Liver (tissue), 9 donors: Measurements from ENCODE around the gene AGPAT3. TPM values are rescaled to one million over a fixed set of nuclear protein-coding genes. Genes with fewer than 3 reads are reported as not detected.

Experiments
- DNase-seq: peaks from one replicate; pipeline ENCODE4 v3.0.0-alpha.2; 2017; ENCODE audit warnings: low spot score
- H3K27ac ChIP-seq, 2 donors: one replicate each; pipeline ENCODE4 v1.7.0; 2013; ENCODE audit warnings: inconsistent platforms in 2 of 2, low read length in 2 of 2, control low read depth in 1 of 2, low read depth in 1 of 2, mild to moderate bottlenecking in 1 of 2
- H3K27me3 ChIP-seq, 4 donors: one replicate each; pipeline versions ENCODE4 v1.6.1 to v1.7.0; 2013; ENCODE audit warnings: low read length in 3 of 4, inconsistent platforms in 1 of 4, mild to moderate bottlenecking in 1 of 4, moderate library complexity in 1 of 4; ENCODE audit not compliant: control insufficient read depth in 4 of 4, insufficient read depth in 4 of 4
- H3K36me3 ChIP-seq, 4 donors: one replicate each; pipeline versions ENCODE4 v1.6.1 to v1.7.0; 2013; ENCODE audit warnings: low read length in 3 of 4, mild to moderate bottlenecking in 3 of 4, low read depth in 1 of 4, moderate library complexity in 1 of 4; ENCODE audit not compliant: control insufficient read depth in 4 of 4, insufficient read depth in 3 of 4
- H3K4me1 ChIP-seq, 4 donors: one replicate each; pipeline versions ENCODE4 v1.6.1 to v1.7.0; 2013; ENCODE audit warnings: low read length in 3 of 4, mild to moderate bottlenecking in 3 of 4, moderate library complexity in 1 of 4; ENCODE audit not compliant: control insufficient read depth in 4 of 4, insufficient read depth in 4 of 4
- H3K4me3 ChIP-seq, 3 donors: one replicate each; pipeline versions ENCODE4 v1.6.1 to v1.7.0; 2013; ENCODE audit warnings: low read length in 3 of 3, control low read depth in 1 of 3, low read depth in 1 of 3, mild to moderate bottlenecking in 1 of 3
- H3K9ac ChIP-seq, 2 donors: one replicate each; pipeline ENCODE4 v1.7.0; 2013; ENCODE audit warnings: low read length in 2 of 2, mild to moderate bottlenecking in 2 of 2, moderate library complexity in 2 of 2, control low read depth in 1 of 2, low read depth in 1 of 2
- H3K9me3 ChIP-seq, 4 donors: one replicate each; pipeline versions ENCODE4 v1.6.1 to v1.7.0; 2013; ENCODE audit warnings: low read length in 3 of 4; ENCODE audit not compliant: control insufficient read depth in 4 of 4
- FOXA1 ChIP-seq: IDR thresholded peaks from 2 replicates; pipeline ENCODE4 v1.6.1; 2016; ENCODE audit warnings: antibody characterized with exemption
- FOXA2 ChIP-seq: IDR thresholded peaks from 2 replicates; pipeline ENCODE4 v1.6.1; 2016; ENCODE audit warnings: antibody characterized with exemption
- HNF4A ChIP-seq, 2 donors: conservative IDR thresholded peaks; 2 replicates each; pipeline ENCODE4 v1.6.1; 2016; ENCODE audit warnings: antibody characterized with exemption in 2 of 2, mild to moderate bottlenecking in 2 of 2
- HNF4G ChIP-seq: IDR thresholded peaks from 2 replicates; pipeline ENCODE4 v1.6.1; 2016; ENCODE audit warnings: antibody characterized with exemption
- JUND ChIP-seq, 2 donors: IDR thresholded peaks; 2 replicates each; pipeline ENCODE4 v1.6.1; 2016; ENCODE audit warnings: antibody characterized with exemption in 2 of 2
- NR2F2 ChIP-seq: IDR thresholded peaks from 2 replicates; pipeline ENCODE4 v1.6.1; 2016; ENCODE audit warnings: antibody characterized with exemption
- RAD21 ChIP-seq, 2 donors: IDR thresholded peaks; 2 replicates each; pipeline ENCODE4 v1.6.1; 2016; ENCODE audit warnings: antibody characterized with exemption in 2 of 2, mild to moderate bottlenecking in 2 of 2
- RXRA ChIP-seq, 2 donors: IDR thresholded peaks; 2 replicates each; pipeline ENCODE4 v1.6.1; 2017 to 2018; ENCODE audit warnings: antibody characterized with exemption in 2 of 2, mild to moderate bottlenecking in 1 of 2
- SP1 ChIP-seq: IDR thresholded peaks from 2 replicates; pipeline ENCODE4 v1.6.1; 2018; ENCODE audit warnings: antibody characterized with exemption, mild to moderate bottlenecking
- TAF1 ChIP-seq: conservative IDR thresholded peaks from 2 replicates; pipeline ENCODE4 v1.6.1; 2016; ENCODE audit warnings: antibody characterized with exemption, mild to moderate bottlenecking
- YY1 ChIP-seq: IDR thresholded peaks from 2 replicates; pipeline ENCODE4 v1.6.1; 2016; ENCODE audit warnings: antibody characterized with exemption, mild to moderate bottlenecking
- WGBS: extraction: QIAGEN DNeasy Blood & Tissue Kit; methylation state at CpG from one replicate; pipeline ENCODE4 v1.1.7; 2013; 5-methylcytosine and 5-hydroxymethylcytosine counted together
- polyA plus RNA-seq, 2 donors: library from polyadenylated mRNA; stranded (reverse) in 1 of 2; unstranded in 1 of 2; fragments of 200-250 nt in 1 of 2; fragments of >200 nt in 1 of 2; fragmentation: Nextera tagmentation in 1 of 2; extraction: Ambion mirVana in 1 of 2; gene quantifications; one replicate each; pipeline versions ENCODE4 v1.2.1 to v1.2.3, GENCODE V29; 2013 to 2015
- total RNA-seq, 2 donors: library from RNA; depleted of rRNA; stranded (reverse); fragments of >200 nt; gene quantifications; one replicate each; pipeline ENCODE4 v1.2.3, GENCODE V29; 2014
- TF ChIP-seq, protein P1 (sequence below): fragments of 150-350 bp; IDR thresholded peaks from 2 replicates; pipeline ENCODE4 v1.5.1; 2017; ENCODE audit warnings: improper control_type of control experiment, low read depth, low read length; ENCODE audit not compliant: missing input control
- TF ChIP-seq, protein P2 (sequence below): IDR thresholded peaks from 2 replicates; pipeline ENCODE4 v1.6.1; 2016; ENCODE audit warnings: antibody characterized with exemption
- TF ChIP-seq, protein P3 (sequence below): IDR thresholded peaks from 2 replicates; pipeline ENCODE4 v1.6.1; 2016; ENCODE audit warnings: antibody characterized with exemption
- TF ChIP-seq, protein P4 (sequence below): IDR thresholded peaks from 2 replicates; pipeline ENCODE4 v1.6.1; 2016; ENCODE audit warnings: antibody characterized with exemption
- donor health status: healthy.
- donor health status: healthy.
- donor health status: healthy.
- donor health status: healthy.
- donor health status: healthy.

Gene AGPAT3
- total and polyA plus RNA-seq, 4 donors: 32.3 to 148 (median 59.8) TPM

DNA sequence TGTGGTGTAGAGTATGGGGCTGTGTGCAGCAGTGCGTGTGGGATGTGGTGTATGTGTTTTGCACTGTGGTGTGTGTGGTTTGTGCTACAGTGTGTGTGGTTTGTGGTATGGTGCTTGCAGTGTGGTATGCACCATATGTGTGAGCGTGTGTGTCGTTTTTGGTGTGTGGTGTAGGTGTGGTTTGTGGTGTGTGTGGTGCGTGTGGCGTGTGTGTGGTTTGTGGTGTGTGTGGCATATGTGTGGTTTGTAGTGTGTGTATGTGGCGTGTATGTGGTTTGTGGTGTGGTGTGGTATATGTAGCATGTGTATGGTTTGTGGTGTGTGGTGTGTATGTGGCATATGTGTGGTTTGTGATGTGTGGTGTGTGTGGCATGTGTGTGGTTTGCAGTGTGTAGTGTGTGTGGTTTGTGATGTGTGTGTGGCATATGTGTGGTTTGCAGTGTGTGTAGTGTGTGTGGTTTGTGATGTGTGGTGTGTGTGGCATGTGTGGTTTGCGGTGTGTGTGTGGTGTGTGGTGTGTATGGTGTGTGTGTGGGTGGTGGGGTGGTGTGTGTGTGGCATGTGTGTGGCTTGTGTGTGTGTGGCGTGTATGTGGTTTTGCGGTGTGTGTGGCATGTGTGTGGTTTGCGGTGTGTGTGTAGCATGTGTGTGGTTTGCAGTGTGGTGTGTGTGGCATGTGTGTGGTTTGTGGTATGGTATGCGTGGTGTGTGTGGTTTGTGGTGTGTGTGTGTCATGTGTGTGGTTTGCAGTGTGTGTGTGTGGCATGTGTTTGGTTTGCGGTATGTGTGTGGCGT, 93.5 kb downstream of the AGPAT3 start (continued):
- TF ChIP-seq, protein P1, sequence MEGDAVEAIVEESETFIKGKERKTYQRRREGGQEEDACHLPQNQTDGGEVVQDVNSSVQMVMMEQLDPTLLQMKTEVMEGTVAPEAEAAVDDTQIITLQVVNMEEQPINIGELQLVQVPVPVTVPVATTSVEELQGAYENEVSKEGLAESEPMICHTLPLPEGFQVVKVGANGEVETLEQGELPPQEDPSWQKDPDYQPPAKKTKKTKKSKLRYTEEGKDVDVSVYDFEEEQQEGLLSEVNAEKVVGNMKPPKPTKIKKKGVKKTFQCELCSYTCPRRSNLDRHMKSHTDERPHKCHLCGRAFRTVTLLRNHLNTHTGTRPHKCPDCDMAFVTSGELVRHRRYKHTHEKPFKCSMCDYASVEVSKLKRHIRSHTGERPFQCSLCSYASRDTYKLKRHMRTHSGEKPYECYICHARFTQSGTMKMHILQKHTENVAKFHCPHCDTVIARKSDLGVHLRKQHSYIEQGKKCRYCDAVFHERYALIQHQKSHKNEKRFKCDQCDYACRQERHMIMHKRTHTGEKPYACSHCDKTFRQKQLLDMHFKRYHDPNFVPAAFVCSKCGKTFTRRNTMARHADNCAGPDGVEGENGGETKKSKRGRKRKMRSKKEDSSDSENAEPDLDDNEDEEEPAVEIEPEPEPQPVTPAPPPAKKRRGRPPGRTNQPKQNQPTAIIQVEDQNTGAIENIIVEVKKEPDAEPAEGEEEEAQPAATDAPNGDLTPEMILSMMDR: no peak
- TF ChIP-seq YY1: no peak
- no peak for TF ChIP-seq HNF4A (conservative IDR thresholded peaks at IDR 0.05)

- Histone ChIP-seq H3K27ac (no peak overlapping the region), H3K4me1 (peaks cover 0 to 4% (median 3%) of the 10 kb centered on the region in 4 donors), H3K27me3 (no peaks in the 10 kb centered on the region), H3K36me3 (peaks cover 10 to 26% (median 19%) of the 10 kb centered on the region in 4 donors), H3K4me3 (no peak overlapping the region), H3K9ac (no peak overlapping the region), H3K9me3 (no peaks in the 10 kb centered on the region)
- TF ChIP-seq, protein P1: no peak
- TF ChIP-seq HNF4G (no peak), FOXA2 (no peak), NR2F2 (no peak), RXRA (IDR thresholded peaks at IDR 0.05) (no peak), JUND (IDR thresholded peaks at IDR 0.05) (no peak), RAD21 (IDR thresholded peaks at IDR 0.05) (no peak), YY1 (no peak), FOXA1 (no peak), HNF4A (conservative IDR thresholded peaks at IDR 0.05) (no peak), TAF1 (no peak), SP1 (no peak)
- TF ChIP-seq, protein P2, sequence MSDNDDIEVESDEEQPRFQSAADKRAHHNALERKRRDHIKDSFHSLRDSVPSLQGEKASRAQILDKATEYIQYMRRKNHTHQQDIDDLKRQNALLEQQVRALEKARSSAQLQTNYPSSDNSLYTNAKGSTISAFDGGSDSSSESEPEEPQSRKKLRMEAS: no peak
- TF ChIP-seq, protein P3, sequence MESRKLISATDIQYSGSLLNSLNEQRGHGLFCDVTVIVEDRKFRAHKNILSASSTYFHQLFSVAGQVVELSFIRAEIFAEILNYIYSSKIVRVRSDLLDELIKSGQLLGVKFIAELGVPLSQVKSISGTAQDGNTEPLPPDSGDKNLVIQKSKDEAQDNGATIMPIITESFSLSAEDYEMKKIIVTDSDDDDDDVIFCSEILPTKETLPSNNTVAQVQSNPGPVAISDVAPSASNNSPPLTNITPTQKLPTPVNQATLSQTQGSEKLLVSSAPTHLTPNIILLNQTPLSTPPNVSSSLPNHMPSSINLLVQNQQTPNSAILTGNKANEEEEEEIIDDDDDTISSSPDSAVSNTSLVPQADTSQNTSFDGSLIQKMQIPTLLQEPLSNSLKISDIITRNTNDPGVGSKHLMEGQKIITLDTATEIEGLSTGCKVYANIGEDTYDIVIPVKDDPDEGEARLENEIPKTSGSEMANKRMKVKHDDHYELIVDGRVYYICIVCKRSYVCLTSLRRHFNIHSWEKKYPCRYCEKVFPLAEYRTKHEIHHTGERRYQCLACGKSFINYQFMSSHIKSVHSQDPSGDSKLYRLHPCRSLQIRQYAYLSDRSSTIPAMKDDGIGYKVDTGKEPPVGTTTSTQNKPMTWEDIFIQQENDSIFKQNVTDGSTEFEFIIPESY: no peak
- TF ChIP-seq, protein P4, sequence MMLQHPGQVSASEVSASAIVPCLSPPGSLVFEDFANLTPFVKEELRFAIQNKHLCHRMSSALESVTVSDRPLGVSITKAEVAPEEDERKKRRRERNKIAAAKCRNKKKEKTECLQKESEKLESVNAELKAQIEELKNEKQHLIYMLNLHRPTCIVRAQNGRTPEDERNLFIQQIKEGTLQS: no peak
- WGBS: 92% methylated on average over 39 of the region's 39 CpGs
- no peak for DNase-seq
Measured at GRCh38 chr21:43959231-43960116, 94.5 kb downstream of the AGPAT3 start.
